Calu3 (cell line): ENCODE results near the gene RAB1B. TPM values are rescaled to one million over a fixed set of nuclear protein-coding genes. Genes with fewer than 3 reads are reported as not detected.

ENCODE experiments used
- BruUV-seq: library from RNA; stranded (reverse); fragments of 400-500 nt; replicated peaks from 2 replicates; lab custom pipeline; 2021; lab: Mats Ljungman, UMichigan
- CTCF ChIA-PET: fragments of 300-600 bp; sonication (Branson Sonifier 250); formaldehyde crosslinking; loops from one replicate; lab custom pipeline; 2022; ENCODE audit warnings: antibody characterized with exemption; lab: Charles Lee
- DNase-seq: peaks from one replicate; pipeline ENCODE4 v3.0.0; 2022
- H3K27ac Mint-ChIP-seq: one replicate; pipeline ENCODE4 v1.8.0; 2022; ENCODE audit warnings: mixed read lengths; ENCODE audit not compliant: unreplicated experiment
- H3K27me3 Mint-ChIP-seq: one replicate; pipeline ENCODE4 v1.8.0; 2022; ENCODE audit warnings: mixed read lengths; ENCODE audit not compliant: unreplicated experiment
- H3K36me3 Mint-ChIP-seq: one replicate; pipeline ENCODE4 v1.8.0; 2022; ENCODE audit warnings: mild to moderate bottlenecking, moderate library complexity, mixed read lengths; ENCODE audit not compliant: insufficient read depth, unreplicated experiment
- H3K4me1 Mint-ChIP-seq: one replicate; pipeline ENCODE4 v1.8.0; 2022; ENCODE audit warnings: mild to moderate bottlenecking, low read depth, mixed read lengths; ENCODE audit not compliant: unreplicated experiment
- H3K4me3 Mint-ChIP-seq: one replicate; pipeline ENCODE4 v1.8.0; 2022; ENCODE audit warnings: mild to moderate bottlenecking, low read depth, moderate library complexity, mixed read lengths; ENCODE audit not compliant: unreplicated experiment
- H3K9me3 Mint-ChIP-seq: one replicate; pipeline ENCODE4 v1.8.0; 2022; ENCODE audit warnings: low read depth, mixed read lengths; ENCODE audit not compliant: unreplicated experiment
- CTCF ChIP-seq: fragments of 200-600 bp; IDR thresholded peaks from one replicate; pipeline ENCODE4 v1.8.0; 2022; ENCODE audit warnings: antibody characterized with exemption; ENCODE audit not compliant: unreplicated experiment
- intact Hi-C: fragments of 100-400 bp; cut with micrococcal nuclease; formaldehyde crosslinking; loops from one replicate; pipeline ENCODE4 v1.10.0; 2022; ENCODE audit not compliant: unreplicated experiment
- total RNA-seq: library from RNA; stranded (reverse); gene quantifications from 2 replicates; pipeline ENCODE4 v1.2.3, GENCODE V29; 2022

The RAB1B gene
- total RNA-seq, 1 experiment from 2014 or later: 144 TPM

GRCh38 chr11:66266378-66267038, 1.9 kb upstream of the RAB1B start:
- H3K4me3 Mint-ChIP-seq: no peak overlapping the region
- peaks cover 16% of the 10 kb centered on the region for H3K4me1 Mint-ChIP-seq
- no peaks in the 10 kb centered on the region for H3K9me3 Mint-ChIP-seq
- CTCF ChIA-PET: no interaction called here
- H3K27ac Mint-ChIP-seq: no peak overlapping the region
- intact Hi-C loops: no loop called here
- no peak for DNase-seq
- H3K27me3 Mint-ChIP-seq: no peaks in the 10 kb centered on the region
- peaks cover 77% of the 10 kb centered on the region for H3K36me3 Mint-ChIP-seq
- no peak for TF ChIP-seq CTCF
- no TSS peak for BruUV-seq

- intact Hi-C loops: no loop called here
- H3K36me3 Mint-ChIP-seq: peaks cover 76% of the 10 kb centered on the region
- peaks cover 16% of the 10 kb centered on the region for H3K4me1 Mint-ChIP-seq
- no peak overlapping the region for H3K4me3 Mint-ChIP-seq
- H3K27ac Mint-ChIP-seq: no peak overlapping the region
- CTCF ChIA-PET: no interaction called here
- H3K27me3 Mint-ChIP-seq: no peaks in the 10 kb centered on the region
- TF ChIP-seq CTCF: no peak
- DNase-seq: no peak
- no TSS peak for BruUV-seq
- no peaks in the 10 kb centered on the region for H3K9me3 Mint-ChIP-seq
Measured at GRCh38 chr11:66267039-66267378, 1.4 kb upstream of the RAB1B start.

- H3K36me3 Mint-ChIP-seq: peaks cover 70% of the 10 kb centered on the region
- H3K9me3 Mint-ChIP-seq: no peaks in the 10 kb centered on the region
- BruUV-seq: no TSS peak
- H3K4me1 Mint-ChIP-seq: peaks cover 16% of the 10 kb centered on the region
- H3K4me3 Mint-ChIP-seq: peak overlapping the region; percentile 95
- peak overlapping the region; percentile 85 for H3K27ac Mint-ChIP-seq
- TF ChIP-seq CTCF: no peak
- peak; percentile 63 for DNase-seq
- H3K27me3 Mint-ChIP-seq: no peaks in the 10 kb centered on the region
- intact Hi-C loops: no loop called here
- CTCF ChIA-PET: interaction anchor here (0.6 to 1.0 kb wide), 7 partner anchors 9 to 436 kb away, joined by 3 to 9 read pairs (median 4); no protein-coding TSS in a partner anchor
Measured at GRCh38 chr11:66267379-66268243, 828 bp upstream of the RAB1B start.

DNA sequence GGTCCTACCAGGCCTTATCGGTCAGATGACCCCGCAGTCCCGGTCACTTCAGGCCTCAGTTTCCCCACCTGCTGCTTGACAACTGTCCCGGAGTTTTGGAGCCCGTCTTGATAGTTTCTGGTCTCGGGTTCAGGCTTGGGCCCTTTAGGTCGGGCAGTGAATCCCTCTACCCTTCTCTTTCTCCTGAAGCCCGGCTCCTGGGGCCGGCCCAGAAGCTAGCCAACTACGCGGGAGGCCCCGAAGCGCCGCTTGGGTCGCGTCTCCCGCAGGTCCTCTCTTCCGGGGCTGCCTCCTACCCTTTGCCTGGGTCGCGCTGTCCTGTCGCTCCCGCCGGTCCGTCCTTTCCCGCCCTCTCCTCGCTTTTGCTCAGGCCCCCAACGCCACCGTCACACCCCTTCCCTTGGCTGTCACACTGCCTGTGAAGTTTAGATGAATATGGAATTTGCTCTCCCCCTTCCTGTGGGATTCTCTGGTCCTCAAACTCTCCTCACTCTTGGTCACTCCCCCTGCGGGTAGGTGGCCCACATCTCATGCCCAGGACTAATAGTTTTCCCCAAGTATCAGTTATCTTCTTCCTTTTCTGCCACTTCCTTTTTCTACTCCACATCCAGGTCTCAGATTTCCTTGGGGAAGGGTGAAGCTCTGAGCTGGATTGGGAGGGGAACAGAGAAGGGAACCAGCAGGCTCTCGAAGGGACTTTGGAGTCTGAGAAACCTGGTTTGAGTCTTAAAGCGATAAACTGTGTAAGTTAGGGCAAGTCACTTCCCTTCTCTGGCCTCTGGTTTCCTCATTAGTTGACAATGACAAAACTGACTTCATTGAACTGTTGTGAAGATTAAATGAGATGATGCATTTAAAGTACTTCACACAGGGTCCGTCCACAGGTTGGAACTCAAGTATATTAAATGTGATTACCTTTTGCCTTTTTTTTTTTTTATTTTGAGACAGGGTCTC, 790 bp downstream of the RAB1B start:
- Mint-ChIP-seq H3K27me3 (no peaks in the 10 kb centered on the region), H3K4me3 (peak overlapping the region; percentile 95), H3K4me1 (peaks cover 16% of the 10 kb centered on the region), H3K36me3 (peaks cover 62% of the 10 kb centered on the region), H3K27ac (peak overlapping the region; percentile 85), H3K9me3 (no peaks in the 10 kb centered on the region)
- TSS peak; percentile 68 for BruUV-seq
- DNase-seq: peak; percentile 40
- peak; percentile 19 for TF ChIP-seq CTCF
- CTCF ChIA-PET: interaction anchor here (0.6 kb wide), 1 partner anchor 760 kb away, joined by 3 read pairs; no protein-coding TSS in a partner anchor
- intact Hi-C loops: no loop called here
